HEK293T (cell line): ENCODE results near the gene GGT1.

Source experiments
- ARNT ChIP-seq: fragments of 450-650 bp; IDR thresholded peaks from 2 replicates; pipeline ENCODE4 v1.6.1; 2017; ENCODE audit warnings: mild to moderate bottlenecking
- BHLHE40 ChIP-seq: fragments of 450-650 bp; IDR thresholded peaks from 2 replicates; pipeline ENCODE4 v1.6.1; 2016; ENCODE audit warnings: mild to moderate bottlenecking, moderate library complexity, borderline replicate concordance
- CTBP1 ChIP-seq: fragments of 450-650 bp; IDR thresholded peaks from 2 replicates; pipeline ENCODE4 v1.6.1; 2016; ENCODE audit warnings: borderline replicate concordance
- ELF4 ChIP-seq: fragments of 450-650 bp; IDR thresholded peaks from 2 replicates; pipeline ENCODE4 v1.6.1; 2017; ENCODE audit warnings: antibody characterized with exemption
- FOXA1 ChIP-seq: fragments of 450-650 bp; IDR thresholded peaks from 2 replicates; pipeline ENCODE4 v1.6.1; 2016; ENCODE audit warnings: mild to moderate bottlenecking
- HDGF ChIP-seq: fragments of 450-650 bp; IDR thresholded peaks from 2 replicates; pipeline ENCODE4 v1.6.1; 2017; ENCODE audit warnings: antibody characterized with exemption, borderline replicate concordance
- SP1 ChIP-seq: fragments of 450-650 bp; IDR thresholded peaks from 2 replicates; pipeline ENCODE4 v1.6.1; 2017
- SUZ12 ChIP-seq: fragments of 450-650 bp; IDR thresholded peaks from 2 replicates; pipeline ENCODE4 v1.6.1; 2016; ENCODE audit warnings: mild to moderate bottlenecking
- TARDBP ChIP-seq: fragments of 450-650 bp; IDR thresholded peaks from 2 replicates; pipeline ENCODE4 v1.6.1; 2016

- no peak for TF ChIP-seq ARNT
- no peak for TF ChIP-seq ELF4
- no peak for TF ChIP-seq BHLHE40
- no peak for TF ChIP-seq HDGF
- TF ChIP-seq SUZ12: no peak
- TF ChIP-seq TARDBP: no peak
- no peak for TF ChIP-seq SP1
- TF ChIP-seq FOXA1: no peak
- no peak for TF ChIP-seq CTBP1
These were observed 11.6 kb upstream of the GGT1 start for GRCh38 chr22:24591286-24591830.
